Hematopoietic multipotent progenitor cell treated with erythropoietin and hydrocortisone succinate and interleukin-3 and kit ligand, for 4 days (in vitro differentiated cells): Measurements from ENCODE around the gene EML1.
A peak's percentile ranks its signal among the peaks of the same experiment; 100 is the strongest.

Source experiments
- DNase-seq: peaks from one replicate; pipeline ENCODE4 v3.0.0-alpha.2; 2015

The EML1 gene

GRCh38 chr14:99971941-99972747 lies 178.9 kb downstream of the EML1 start:
- peak; percentile 73 for DNase-seq

DNA sequence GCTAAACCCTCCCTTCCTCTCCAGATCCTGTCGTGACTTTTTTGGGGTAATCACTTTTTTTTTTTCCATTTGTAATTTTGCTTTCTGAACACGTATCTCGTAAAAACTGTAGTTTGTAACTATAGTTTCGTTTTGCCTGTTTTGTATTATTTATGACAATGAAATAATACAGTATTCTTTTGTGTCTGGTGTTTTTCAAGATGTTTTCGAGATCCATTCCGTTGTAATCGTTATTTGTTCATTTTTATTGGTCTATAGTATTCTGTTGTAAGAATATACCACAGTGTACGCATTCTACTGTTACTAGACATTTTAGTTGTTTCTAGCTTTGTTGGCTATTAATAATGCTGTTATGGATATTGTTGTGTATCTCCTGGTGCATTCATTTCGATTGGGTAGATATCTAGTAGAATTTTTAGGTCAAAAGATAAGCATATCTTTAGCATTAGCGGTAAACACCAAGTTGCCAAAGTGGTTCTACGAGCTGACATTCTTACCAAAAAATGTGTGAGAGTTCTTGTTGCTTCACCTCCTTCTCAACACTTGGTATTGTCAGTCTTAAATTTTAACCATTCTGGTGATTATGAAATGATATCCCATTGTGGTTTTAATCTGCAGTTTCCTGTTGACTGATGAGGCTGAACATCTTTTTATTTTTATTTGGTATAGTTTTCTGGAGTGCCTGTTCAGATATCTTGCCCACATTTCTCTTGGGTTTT lies 179.7 kb downstream of the EML1 start:
- DNase-seq, result peak; percentile 40

- no peak for DNase-seq
Measured at GRCh38 chr14:99975190-99975589, 182.0 kb downstream of the EML1 start.

GRCh38 chr14:99976021-99976420 lies 182.8 kb downstream of the EML1 start:
- DNase-seq, result no peak

DNA sequence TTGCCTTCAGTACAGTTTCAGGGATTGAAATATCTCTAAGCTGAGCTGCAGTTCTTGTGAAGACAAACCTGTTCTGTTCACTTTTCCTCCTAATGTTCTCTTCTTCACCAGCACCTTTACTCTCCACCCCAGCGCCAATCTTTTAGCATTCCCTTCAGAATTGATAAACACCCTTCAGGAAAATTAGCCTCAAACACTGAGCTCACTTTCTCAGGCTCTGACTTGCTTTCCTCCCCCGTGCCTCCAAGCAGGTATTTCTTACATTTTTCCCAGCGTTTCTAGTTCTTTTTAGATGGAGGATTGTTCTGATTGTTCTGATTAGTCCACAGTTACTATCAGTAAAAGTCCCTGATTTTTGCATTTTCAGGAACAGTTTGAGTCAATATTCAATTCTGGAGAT lies 183.5 kb downstream of the EML1 start:
- DNase-seq, result no peak

- DNase-seq, result no peak
Measured at GRCh38 chr14:99980299-99980698, 187.1 kb downstream of the EML1 start.

DNA sequence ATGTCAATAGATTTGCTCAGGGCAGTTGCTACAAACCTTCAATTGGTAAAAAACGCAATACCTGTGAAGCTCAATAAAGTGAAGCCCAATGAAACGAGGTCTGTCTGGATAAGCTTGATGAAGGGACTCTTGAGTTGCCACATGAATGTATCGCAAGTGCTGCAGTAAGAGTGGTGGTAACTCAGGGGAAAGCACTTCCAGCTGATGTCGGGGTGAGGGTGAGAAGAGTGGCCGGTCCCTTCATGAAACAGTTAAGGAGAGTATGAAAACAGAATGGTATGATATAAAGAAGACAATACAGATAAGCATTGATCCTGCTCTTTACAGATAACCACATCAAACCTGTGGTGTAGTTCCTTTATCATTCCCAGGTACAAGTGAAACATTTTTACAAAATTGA lies 188.6 kb downstream of the EML1 start:
- DNase-seq, result peak; percentile 32

DNA sequence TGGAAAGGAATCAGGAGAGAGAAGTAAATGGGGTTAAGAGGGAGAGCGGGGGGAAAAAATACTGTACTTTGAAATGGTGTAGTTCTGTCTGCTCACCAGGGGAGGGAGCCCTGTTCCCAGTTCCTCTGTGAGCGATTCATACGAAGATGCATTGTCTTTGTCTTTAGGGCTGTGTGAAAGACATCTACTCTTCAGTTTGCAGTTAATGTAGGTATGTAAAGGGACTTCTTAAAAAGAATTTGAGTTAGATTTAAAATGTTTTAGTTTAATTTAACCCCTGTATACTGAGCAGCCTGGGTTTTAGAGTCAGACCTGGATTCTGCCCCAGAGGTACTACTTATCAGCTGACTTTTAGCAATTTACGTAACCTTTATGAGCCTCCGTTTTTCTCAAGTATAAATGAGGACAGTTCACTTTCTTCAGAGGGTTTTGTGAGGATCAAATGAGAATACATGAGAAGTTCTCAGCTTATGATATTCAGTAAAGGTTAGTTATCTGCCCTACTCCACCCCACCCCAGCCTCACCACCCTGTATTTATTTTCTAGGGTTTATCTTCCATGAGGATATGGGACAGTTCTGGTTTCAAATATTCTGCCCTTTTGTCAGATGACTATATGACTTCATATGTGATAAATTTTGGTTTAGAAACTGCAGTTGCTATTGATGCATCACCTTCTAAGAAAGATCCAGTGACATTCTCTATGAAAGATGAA lies 189.5 kb downstream of the EML1 start:
- DNase-seq, result peak; percentile 88

- DNase-seq, result no peak
Measured at GRCh38 chr14:99983251-99984015, 190.2 kb downstream of the EML1 start.

GRCh38 chr14:99984036-99984435 lies 190.8 kb downstream of the EML1 start:
- no peak for DNase-seq

GRCh38 chr14:99986396-99986795 lies 193.2 kb downstream of the EML1 start:
- DNase-seq, result no peak

- no peak for DNase-seq
Measured at GRCh38 chr14:99989032-99989431, 195.8 kb downstream of the EML1 start.

DNA sequence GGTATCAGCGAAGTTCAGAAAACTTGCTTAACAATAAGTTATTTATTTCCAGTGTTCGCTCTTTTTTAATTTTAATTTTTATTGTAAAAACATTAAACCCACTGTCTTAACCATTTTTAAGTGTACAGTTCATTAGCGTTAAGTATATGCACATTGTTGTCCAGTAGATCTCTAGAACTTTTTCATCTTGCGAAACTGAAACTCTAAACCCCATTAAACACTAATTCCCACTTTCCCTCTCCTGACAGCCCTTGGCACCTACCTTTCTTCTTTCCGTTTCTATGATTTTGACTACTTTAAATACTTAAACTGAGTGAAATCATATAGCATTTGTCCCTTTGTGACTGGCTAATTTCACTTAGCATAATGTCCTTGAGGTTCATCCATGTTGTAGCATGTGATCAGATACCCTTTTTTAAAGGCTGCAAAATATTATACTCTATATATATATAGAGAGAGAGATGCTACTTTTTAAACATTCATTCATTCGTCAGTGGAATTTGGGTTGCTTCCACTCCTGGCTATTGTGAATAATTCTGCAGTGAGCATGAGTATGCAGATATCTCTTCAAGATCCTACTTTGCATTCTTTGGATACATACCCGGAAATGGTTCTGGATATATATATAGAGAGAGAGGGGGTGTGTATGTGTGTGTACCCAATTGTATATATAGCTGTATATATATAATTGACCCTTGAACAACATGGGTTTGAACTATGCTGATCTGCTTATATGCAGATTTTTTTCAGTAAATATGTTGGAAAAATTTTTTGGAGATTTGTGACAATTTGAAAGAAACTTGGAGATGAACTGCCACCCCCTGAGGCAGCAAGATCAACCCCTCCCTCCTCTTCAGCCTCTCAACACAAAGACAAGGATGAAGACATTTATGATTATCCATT lies 197.3 kb downstream of the EML1 start:
- DNase-seq, result no peak

DNA sequence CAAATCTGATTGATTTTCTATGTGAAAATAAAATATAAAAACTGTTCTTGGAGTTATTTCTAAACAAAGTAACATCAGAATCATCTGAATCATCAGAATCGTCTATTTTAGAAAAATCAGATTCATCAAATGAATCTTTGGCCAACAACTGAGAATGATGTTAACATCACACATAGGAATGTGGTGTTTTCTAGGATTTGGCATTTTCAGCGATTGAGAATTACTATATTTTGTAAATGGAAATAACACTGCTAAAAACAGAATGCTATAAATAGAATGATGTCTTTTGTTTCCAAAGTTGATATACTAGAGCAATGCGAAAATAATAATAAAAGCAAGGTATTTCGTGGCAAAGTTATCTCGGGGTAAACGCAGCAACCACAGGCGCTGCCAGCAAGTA lies 198.1 kb downstream of the EML1 start:
- DNase-seq, result no peak
